ENCODE measurements around the gene DLAT. TPM values are rescaled to one million over a fixed set of nuclear protein-coding genes. Genes with fewer than 3 reads are reported as not detected.
"Not testable (repeated sequence)": the region's sequence is repeated elsewhere in the genome, so short reads cannot be mapped to it uniquely, and the experiment has no call there.

Gene DLAT
- polyA plus RNA-seq, 2 donors = 9.7 to 22.6 TPM

DNA sequence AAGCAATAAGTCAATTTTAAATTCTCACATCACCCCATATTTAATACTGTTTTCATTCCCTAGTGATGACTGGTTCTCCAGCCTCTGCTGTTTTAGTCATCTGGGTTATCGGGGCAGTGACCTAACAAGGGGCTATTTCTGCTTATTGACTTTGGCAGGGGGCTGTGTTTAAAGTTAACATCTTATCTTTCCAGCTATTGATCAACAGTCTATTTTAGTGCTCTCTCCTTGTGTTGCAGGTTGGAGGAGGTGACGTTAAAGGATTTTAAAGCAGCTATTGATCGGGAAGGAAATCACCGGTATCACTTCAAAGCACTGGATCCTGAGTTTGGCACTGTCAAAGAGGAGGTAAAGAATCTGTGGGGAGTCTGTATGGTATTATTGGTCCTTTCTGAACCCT lies 7.7 kb upstream of the DLAT start:
- 54 to 74% methylated on average over 4 of the region's 4 CpGs for WGBS, 2 donors
- Histone ChIP-seq H3K36me3 (ENCODE audit: control insufficient read depth in 2 of 2, insufficient read depth in 2 of 2, low read length in 1 of 2) (peaks cover 0 to 2% of the 10 kb centered on the region in 2 donors), H3K9me3 (ENCODE audit: control insufficient read depth in 2 of 2, insufficient read depth in 1 of 2, low read depth in 1 of 2, low read length in 1 of 2) (no peaks in the 10 kb centered on the region), H3K4me1 (ENCODE audit: control insufficient read depth in 2 of 2, insufficient read depth in 2 of 2, low read length in 1 of 2) (no peaks in the 10 kb centered on the region), H3K4me3 (ENCODE audit: low read depth in 1 of 2, low read length in 2 of 2) (no peak overlapping the region), H3K27me3 (ENCODE audit: control insufficient read depth in 1 of 2, insufficient read depth in 2 of 2, low read length in 2 of 2) (no peaks in the 10 kb centered on the region), H3K27ac (ENCODE audit: low read depth in 2 of 2, low read length in 1 of 2) (peak overlapping the region; percentile 27 to 31)

DNA sequence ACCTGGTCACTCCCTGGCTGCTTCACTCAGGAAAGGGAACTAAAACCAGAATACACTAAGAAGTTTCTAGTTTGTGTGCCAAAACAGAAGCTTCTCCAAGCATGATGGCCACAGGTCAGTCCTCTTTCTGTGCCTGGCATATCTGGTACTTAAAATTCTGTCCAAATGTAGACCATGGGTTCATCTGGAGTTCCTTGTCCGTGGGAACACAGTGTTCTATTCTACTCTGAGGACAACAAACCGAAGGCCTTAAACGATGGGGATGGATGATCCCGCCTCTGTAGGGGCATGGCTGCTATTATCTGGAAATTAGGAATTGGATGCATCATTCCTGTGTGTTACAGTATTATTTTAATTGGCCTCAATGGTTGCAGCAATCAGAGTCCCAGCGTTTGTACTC lies 6.1 kb upstream of the DLAT start:
- Histone ChIP-seq H3K4me1 (ENCODE audit: control insufficient read depth in 2 of 2, insufficient read depth in 2 of 2, low read length in 1 of 2) (no peaks in the 10 kb centered on the region), H3K27me3 (ENCODE audit: control insufficient read depth in 1 of 2, insufficient read depth in 2 of 2, low read length in 2 of 2) (no peaks in the 10 kb centered on the region), H3K27ac (ENCODE audit: low read depth in 2 of 2, low read length in 1 of 2) (no peak overlapping the region), H3K36me3 (ENCODE audit: control insufficient read depth in 2 of 2, insufficient read depth in 2 of 2, low read length in 1 of 2) (peaks cover 0 to 2% of the 10 kb centered on the region in 2 donors), H3K9me3 (ENCODE audit: control insufficient read depth in 2 of 2, insufficient read depth in 1 of 2, low read depth in 1 of 2, low read length in 1 of 2) (no peaks in the 10 kb centered on the region), H3K4me3 (ENCODE audit: low read depth in 1 of 2, low read length in 2 of 2) (no peak overlapping the region)
- WGBS, 2 donors = 94 to 96% methylated on average over 5 of the region's 5 CpGs

DNA sequence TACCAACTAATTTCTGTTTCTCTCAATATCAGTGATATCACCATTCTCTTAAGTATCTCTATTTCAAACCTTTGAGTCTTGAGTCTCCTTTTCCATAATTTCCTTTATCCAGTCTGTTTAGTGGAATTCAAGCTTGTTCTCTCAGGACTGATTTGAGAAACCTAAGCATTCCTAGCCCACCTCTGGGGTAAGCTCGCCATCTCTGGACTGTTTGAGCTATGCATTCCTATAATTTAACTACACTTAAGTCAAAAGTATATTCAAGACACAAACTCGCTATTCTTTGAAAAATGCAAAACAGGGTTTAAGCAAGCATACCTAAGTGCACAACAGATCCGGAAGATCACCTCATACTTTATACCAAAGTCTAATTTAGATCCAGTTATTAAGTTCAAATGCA lies 2.1 kb upstream of the DLAT start:
- 89 to 96% methylated on average over 3 of the region's 3 CpGs for WGBS, 2 donors
- no peaks in the 10 kb centered on the region for H3K4me1 ChIP-seq (ENCODE audit: control insufficient read depth in 2 of 2, insufficient read depth in 2 of 2, low read length in 1 of 2)
- no peaks in the 10 kb centered on the region for H3K27me3 ChIP-seq (ENCODE audit: control insufficient read depth in 1 of 2, insufficient read depth in 2 of 2, low read length in 2 of 2)
- H3K9me3 ChIP-seq (ENCODE audit: control insufficient read depth in 2 of 2, insufficient read depth in 1 of 2, low read depth in 1 of 2, low read length in 1 of 2) = no peaks in the 10 kb centered on the region
- no peak overlapping the region for H3K27ac ChIP-seq (ENCODE audit: low read depth in 2 of 2, low read length in 1 of 2)
- no peak overlapping the region for H3K4me3 ChIP-seq (ENCODE audit: low read depth in 1 of 2, low read length in 2 of 2)
- H3K36me3 ChIP-seq (ENCODE audit: control insufficient read depth in 2 of 2, insufficient read depth in 2 of 2, low read length in 1 of 2) = peaks cover 0 to 2% of the 10 kb centered on the region in 2 donors

DNA sequence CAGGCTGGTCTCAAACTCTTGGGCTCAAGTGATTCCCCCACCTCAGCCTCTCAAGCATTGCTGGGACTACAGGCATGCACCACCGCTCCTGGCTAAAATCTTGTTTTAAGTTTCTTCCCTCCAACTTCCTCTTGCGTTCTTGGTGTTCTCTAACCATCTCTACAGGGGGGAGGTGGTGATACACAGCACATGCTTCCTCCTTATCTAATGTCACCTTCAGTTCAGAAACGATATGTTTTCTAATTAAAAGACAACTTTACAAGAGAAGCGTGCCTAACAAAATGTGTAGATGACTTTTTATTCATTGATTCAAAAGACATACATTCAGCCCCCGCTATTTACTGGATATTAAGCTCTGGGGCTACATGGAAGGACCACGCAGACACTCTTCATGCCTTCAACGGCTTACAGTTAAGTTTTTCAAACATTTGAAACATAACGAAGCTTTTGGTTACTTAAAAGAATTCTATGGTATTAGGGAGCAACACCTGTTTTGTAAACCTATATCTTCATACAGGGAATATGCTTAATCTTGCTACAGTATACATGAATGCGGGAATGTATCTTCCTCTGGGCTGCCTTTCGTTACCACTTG lies 933 bp upstream of the DLAT start:
- Histone ChIP-seq H3K36me3 (ENCODE audit: control insufficient read depth in 2 of 2, insufficient read depth in 2 of 2, low read length in 1 of 2) (peaks cover 2 to 4% of the 10 kb centered on the region in 2 donors), H3K27me3 (ENCODE audit: control insufficient read depth in 1 of 2, insufficient read depth in 2 of 2, low read length in 2 of 2) (no peaks in the 10 kb centered on the region), H3K27ac (ENCODE audit: low read depth in 2 of 2, low read length in 1 of 2) (peak overlapping the region; percentile 86 to 94), H3K9me3 (ENCODE audit: control insufficient read depth in 2 of 2, insufficient read depth in 1 of 2, low read depth in 1 of 2, low read length in 1 of 2) (no peaks in the 10 kb centered on the region), H3K4me3 (ENCODE audit: low read depth in 1 of 2, low read length in 2 of 2) (peak overlapping the region; percentile 87 to 94), H3K4me1 (ENCODE audit: control insufficient read depth in 2 of 2, insufficient read depth in 2 of 2, low read length in 1 of 2) (no peaks in the 10 kb centered on the region)
- 16 to 22% methylated on average over 10 of the region's 10 CpGs for WGBS, 2 donors

DNA sequence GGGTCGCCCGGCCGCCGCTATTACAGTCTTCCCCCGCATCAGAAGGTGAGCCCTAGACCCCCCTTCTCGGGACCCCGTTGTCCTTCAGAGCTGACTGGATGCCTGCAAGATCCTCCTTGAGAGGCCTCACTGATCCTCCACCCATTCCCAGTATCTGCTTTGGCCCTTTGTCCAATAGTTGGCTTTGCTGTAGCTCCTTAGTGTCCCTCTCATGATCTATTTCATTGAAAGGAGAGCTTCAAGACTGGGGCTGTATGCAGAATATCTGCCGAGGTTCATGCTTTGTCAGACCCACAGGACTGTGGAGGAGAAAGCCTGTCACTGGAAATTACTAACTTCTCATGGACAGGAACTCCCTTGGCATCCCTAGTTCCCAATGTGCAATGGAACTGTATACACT lies 499 bp downstream of the DLAT start:
- H3K4me1 ChIP-seq (ENCODE audit: control insufficient read depth in 2 of 2, insufficient read depth in 2 of 2, low read length in 1 of 2) = no peaks in the 10 kb centered on the region
- H3K4me3 ChIP-seq (ENCODE audit: low read depth in 1 of 2, low read length in 2 of 2) = peak overlapping the region; percentile 87 to 94
- H3K9me3 ChIP-seq (ENCODE audit: control insufficient read depth in 2 of 2, insufficient read depth in 1 of 2, low read depth in 1 of 2, low read length in 1 of 2) = no peaks in the 10 kb centered on the region
- H3K27me3 ChIP-seq (ENCODE audit: control insufficient read depth in 1 of 2, insufficient read depth in 2 of 2, low read length in 2 of 2) = no peaks in the 10 kb centered on the region
- peaks cover 8 to 11% of the 10 kb centered on the region in 2 donors for H3K36me3 ChIP-seq (ENCODE audit: control insufficient read depth in 2 of 2, insufficient read depth in 2 of 2, low read length in 1 of 2)
- WGBS, 2 donors = 0% methylated on average over 8 of the region's 8 CpGs
- peak overlapping the region; percentile 86 to 94 for H3K27ac ChIP-seq (ENCODE audit: low read depth in 2 of 2, low read length in 1 of 2)

DNA sequence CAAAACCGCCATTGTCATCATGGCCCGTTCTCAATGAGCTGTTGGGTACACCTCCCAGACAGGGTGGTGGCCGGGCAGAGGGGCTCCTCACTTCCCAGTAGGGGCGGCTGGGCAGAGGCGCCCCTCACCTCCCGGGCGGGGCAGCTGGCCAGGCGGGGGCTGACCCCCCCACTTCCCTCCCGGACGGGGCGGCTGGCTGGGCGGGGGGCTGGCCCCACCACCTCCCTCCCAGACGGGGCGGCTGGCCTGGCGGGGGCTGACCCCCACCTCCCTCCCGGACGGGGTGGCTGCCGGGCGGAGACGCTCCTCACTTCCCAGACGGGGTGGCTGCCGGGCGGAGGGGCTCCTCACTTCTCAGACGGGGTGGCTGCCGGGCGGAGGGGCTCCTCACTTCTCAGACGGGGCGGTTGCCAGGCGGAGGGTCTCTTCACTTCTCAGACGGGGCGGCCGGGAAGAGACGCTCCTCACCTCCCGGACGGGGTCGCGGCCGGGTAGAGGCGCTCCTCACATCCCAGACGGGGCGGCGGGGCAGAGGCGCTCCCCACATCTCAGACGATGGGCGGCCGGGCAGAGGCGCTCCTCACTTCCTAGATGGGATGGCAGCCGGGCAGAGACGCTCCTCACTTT lies 1.7 kb downstream of the DLAT start:
- H3K27ac ChIP-seq (ENCODE audit: low read depth in 2 of 2, low read length in 1 of 2); H3K4me1 ChIP-seq (ENCODE audit: control insufficient read depth in 2 of 2, insufficient read depth in 2 of 2, low read length in 1 of 2); H3K27me3 ChIP-seq (ENCODE audit: control insufficient read depth in 1 of 2, insufficient read depth in 2 of 2, low read length in 2 of 2); H3K4me3 ChIP-seq (ENCODE audit: low read depth in 1 of 2, low read length in 2 of 2); H3K9me3 ChIP-seq (ENCODE audit: control insufficient read depth in 2 of 2, insufficient read depth in 1 of 2, low read depth in 1 of 2, low read length in 1 of 2): not testable (repeated sequence)
- 90 to 94% methylated on average over 21 to 43 of the region's 49 CpGs for WGBS, 2 donors
- H3K36me3 ChIP-seq (ENCODE audit: control insufficient read depth in 2 of 2, insufficient read depth in 2 of 2, low read length in 1 of 2) = peaks cover 8 to 12% of the 10 kb centered on the region in 2 donors

DNA sequence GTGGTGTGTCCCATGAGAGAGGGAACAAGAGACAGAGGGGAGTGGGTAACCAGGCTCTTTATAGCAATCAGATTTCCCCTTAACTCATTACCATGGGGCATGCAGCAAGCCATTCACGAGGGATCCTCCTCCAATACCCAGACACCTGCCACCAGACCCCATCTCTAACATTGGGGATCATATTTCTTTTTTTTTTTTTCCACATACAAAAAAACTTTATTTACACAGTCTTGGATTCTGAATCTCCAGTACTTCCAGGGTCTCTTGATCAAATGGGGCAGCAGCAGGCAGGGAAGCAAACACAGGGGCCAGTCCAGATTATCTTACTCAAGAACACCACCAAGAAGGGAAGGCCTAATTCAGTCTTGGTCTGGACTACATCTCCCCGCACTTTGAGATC lies 4.3 kb downstream of the DLAT start:
- Histone ChIP-seq H3K27ac (ENCODE audit: low read depth in 2 of 2, low read length in 1 of 2) (no peak overlapping the region), H3K4me1 (ENCODE audit: control insufficient read depth in 2 of 2, insufficient read depth in 2 of 2, low read length in 1 of 2) (no peaks in the 10 kb centered on the region), H3K4me3 (ENCODE audit: low read depth in 1 of 2, low read length in 2 of 2) (no peak overlapping the region), H3K27me3 (ENCODE audit: control insufficient read depth in 1 of 2, insufficient read depth in 2 of 2, low read length in 2 of 2) (no peaks in the 10 kb centered on the region), H3K9me3 (ENCODE audit: control insufficient read depth in 2 of 2, insufficient read depth in 1 of 2, low read depth in 1 of 2, low read length in 1 of 2) (no peaks in the 10 kb centered on the region), H3K36me3 (ENCODE audit: control insufficient read depth in 2 of 2, insufficient read depth in 2 of 2, low read length in 1 of 2) (peaks cover 11 to 13% of the 10 kb centered on the region in 2 donors)
- WGBS, 2 donors = 95 to 100% methylated on average over 2 of the region's 2 CpGs

DNA sequence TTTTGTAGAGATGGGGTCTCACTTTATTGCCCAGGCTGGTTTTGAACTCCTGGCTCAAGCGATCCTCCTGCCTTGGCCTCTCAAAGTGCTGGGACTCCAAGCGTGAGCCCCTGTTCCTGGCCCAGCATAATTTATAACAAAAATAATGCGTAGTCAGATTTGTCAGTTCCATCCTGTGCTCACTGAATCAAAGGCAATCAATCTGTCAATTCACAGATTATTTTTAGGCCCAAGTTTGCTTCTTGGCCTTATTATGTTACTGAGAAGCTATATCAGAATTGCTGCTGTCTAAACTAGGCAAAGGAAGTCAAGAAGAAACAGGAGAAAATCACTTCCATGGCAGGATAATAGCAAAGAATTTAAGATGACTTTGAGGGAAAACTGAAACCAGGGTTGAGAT lies 8.7 kb downstream of the DLAT start:
- Histone ChIP-seq H3K9me3 (ENCODE audit: control insufficient read depth in 2 of 2, insufficient read depth in 1 of 2, low read depth in 1 of 2, low read length in 1 of 2) (no peaks in the 10 kb centered on the region), H3K27ac (ENCODE audit: low read depth in 2 of 2, low read length in 1 of 2) (no peak overlapping the region), H3K27me3 (ENCODE audit: control insufficient read depth in 1 of 2, insufficient read depth in 2 of 2, low read length in 2 of 2) (no peaks in the 10 kb centered on the region), H3K4me1 (ENCODE audit: control insufficient read depth in 2 of 2, insufficient read depth in 2 of 2, low read length in 1 of 2) (no peaks in the 10 kb centered on the region), H3K4me3 (ENCODE audit: low read depth in 1 of 2, low read length in 2 of 2) (no peak overlapping the region), H3K36me3 (ENCODE audit: control insufficient read depth in 2 of 2, insufficient read depth in 2 of 2, low read length in 1 of 2) (peaks cover 11 to 16% of the 10 kb centered on the region in 2 donors)
- WGBS, 2 donors = 92 to 98% methylated on average over 3 of the region's 3 CpGs

DNA sequence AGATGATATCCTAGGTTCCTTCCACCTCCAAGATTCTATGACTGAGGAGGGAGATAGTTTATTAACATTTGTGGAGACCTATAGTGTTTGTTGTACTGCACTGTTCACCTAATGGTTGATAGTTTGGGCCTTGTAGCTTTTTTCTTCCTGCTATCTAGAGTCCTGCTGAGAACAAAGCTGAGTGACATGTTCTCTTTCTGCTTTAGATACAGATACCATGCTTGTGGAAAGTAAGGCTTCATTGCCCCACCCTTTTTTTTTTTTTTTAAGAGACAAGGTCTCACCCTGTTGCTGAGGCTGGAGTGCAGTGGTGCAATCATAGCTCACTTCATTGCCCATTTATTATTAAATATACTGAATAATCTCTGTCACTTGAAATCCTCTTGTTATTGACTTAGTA lies 12.3 kb downstream of the DLAT start:
- H3K36me3 ChIP-seq (ENCODE audit: control insufficient read depth in 2 of 2, insufficient read depth in 2 of 2, low read length in 1 of 2) = peaks cover 4 to 5% of the 10 kb centered on the region in 2 donors
- no peak overlapping the region for H3K4me3 ChIP-seq (ENCODE audit: low read depth in 1 of 2, low read length in 2 of 2)

More for the DNA sequence above, 12.3 kb downstream of the DLAT start:
- Histone ChIP-seq H3K9me3 (ENCODE audit: control insufficient read depth in 2 of 2, insufficient read depth in 1 of 2, low read depth in 1 of 2, low read length in 1 of 2) (no peaks in the 10 kb centered on the region), H3K27me3 (ENCODE audit: control insufficient read depth in 1 of 2, insufficient read depth in 2 of 2, low read length in 2 of 2) (no peaks in the 10 kb centered on the region), H3K4me1 (ENCODE audit: control insufficient read depth in 2 of 2, insufficient read depth in 2 of 2, low read length in 1 of 2) (no peaks in the 10 kb centered on the region), H3K27ac (ENCODE audit: low read depth in 2 of 2, low read length in 1 of 2) (no peak overlapping the region)

All from esophagus (tissue), 2 donors.